HEK293 (cell line): ENCODE measurements around the gene DLEC1.

ENCODE experiments used
- CTCF ChIP-seq: fragments of 450-650 bp; formaldehyde crosslinking; IDR thresholded peaks from 2 replicates; pipeline ENCODE4 v1.5.1; 2016; ENCODE audit warnings: missing biosample characterization, missing genetic modification characterization
- HOXC10 ChIP-seq: sonication (generic); formaldehyde crosslinking; IDR thresholded peaks from 2 replicates; pipeline ENCODE4 v1.8.1; 2023; ENCODE audit warnings: mild to moderate bottlenecking, missing genetic modification reagents
- YY1 ChIP-seq: fragments of 450-650 bp; formaldehyde crosslinking; IDR thresholded peaks from 2 replicates; pipeline ENCODE4 v1.5.1; 2018; ENCODE audit warnings: missing biosample characterization, missing genetic modification characterization
- ZBTB1 ChIP-seq: fragments of 450-650 bp; formaldehyde crosslinking; IDR thresholded peaks from 2 replicates; pipeline ENCODE4 v1.5.1; 2016; ENCODE audit warnings: missing biosample characterization, missing genetic modification characterization
- ZBTB7A ChIP-seq: fragments of 450-650 bp; formaldehyde crosslinking; IDR thresholded peaks from 2 replicates; pipeline ENCODE4 v1.5.1; 2016; ENCODE audit warnings: low read depth, missing biosample characterization, missing genetic modification characterization
- ZNF266 ChIP-seq: fragments of 450-650 bp; formaldehyde crosslinking; IDR thresholded peaks from 2 replicates; pipeline ENCODE4 v1.5.1; 2016; ENCODE audit warnings: missing biosample characterization, missing genetic modification characterization, low read depth
- ZNF274 ChIP-seq, 2 experiments: fragments of 200-500 bp in 1 of 2; fragments of 450-650 bp in 1 of 2; sonication (Bioruptor generic) in 1 of 2; formaldehyde crosslinking in 1 of 2; IDR thresholded peaks; 2 replicates each; pipeline versions ENCODE4 v1.5.1 to v1.6.1; 2014 to 2016; ENCODE audit warnings: borderline replicate concordance in 1 of 2, inconsistent platforms in 1 of 2, low read length in 1 of 2, missing biosample characterization in 1 of 2, missing genetic modification characterization in 1 of 2
- ZNF510 ChIP-seq: fragments of 450-650 bp; formaldehyde crosslinking; IDR thresholded peaks from 2 replicates; pipeline ENCODE4 v1.5.1; 2018; ENCODE audit warnings: mild to moderate bottlenecking, missing genetic modification characterization, missing biosample characterization; ENCODE audit not compliant: insufficient replicate concordance
- ZNF521 ChIP-seq: fragments of 450-650 bp; formaldehyde crosslinking; IDR thresholded peaks from 2 replicates; pipeline ENCODE4 v1.5.1; 2017; ENCODE audit warnings: missing biosample characterization, mild to moderate bottlenecking, missing genetic modification characterization
- ZNF596 ChIP-seq: fragments of 450-650 bp; IDR thresholded peaks from 2 replicates; pipeline ENCODE4 v1.5.0; 2018; ENCODE audit warnings: missing biosample characterization, mild to moderate bottlenecking, missing genetic modification characterization, moderate library complexity
- ZSCAN16 ChIP-seq: fragments of 450-650 bp; formaldehyde crosslinking; IDR thresholded peaks from 2 replicates; pipeline ENCODE4 v1.5.1; 2016; ENCODE audit warnings: missing biosample characterization, missing genetic modification characterization

DNA sequence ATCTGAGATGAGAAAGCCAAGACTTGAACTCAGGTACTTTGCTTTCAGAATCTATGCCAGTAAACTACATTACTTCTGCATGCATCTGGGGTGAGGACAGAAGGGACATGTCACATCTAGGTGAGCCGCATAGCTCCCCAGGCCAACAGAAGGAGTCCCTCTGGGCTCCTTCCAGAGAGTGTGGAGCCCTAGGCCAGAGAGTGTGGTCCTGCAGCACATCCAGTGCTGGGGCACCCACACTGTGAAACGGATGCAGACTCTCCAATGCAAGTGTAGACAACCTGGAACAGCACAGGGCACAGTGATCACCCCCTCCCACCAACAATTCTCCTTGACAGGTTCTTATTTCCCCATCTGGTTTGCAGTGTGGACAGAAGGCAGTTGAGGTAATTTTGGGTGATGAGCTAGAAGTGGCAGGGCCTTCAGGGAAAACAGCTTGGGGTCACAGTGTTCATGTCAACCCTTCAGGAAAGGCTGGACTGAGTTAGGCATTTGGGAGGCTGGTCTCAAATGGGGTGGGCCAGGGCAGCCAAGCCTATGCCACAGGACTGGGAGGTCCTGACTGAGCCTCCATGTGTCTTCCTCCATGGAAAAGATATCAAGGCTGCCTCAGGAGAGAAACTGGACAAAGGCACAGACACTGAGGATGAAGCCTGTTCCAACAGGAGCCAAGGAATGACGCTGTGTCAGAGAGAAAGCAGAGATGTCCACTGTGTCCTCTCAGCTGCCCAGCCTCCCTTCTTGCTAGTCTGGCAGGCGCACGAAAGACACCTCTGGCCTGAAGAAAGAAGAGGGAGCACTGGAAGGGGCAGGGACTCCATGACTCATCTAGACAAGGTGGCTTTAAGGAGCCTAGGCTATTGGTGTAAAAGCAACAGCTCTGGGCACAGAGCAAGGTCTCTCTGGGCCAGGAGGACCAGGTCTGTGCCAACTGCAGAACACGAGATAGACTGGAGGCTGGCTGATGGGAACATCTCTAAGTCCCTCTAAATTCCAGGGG, 11.2 kb upstream of the DLEC1 start:
- no peak for TF ChIP-seq ZSCAN16 (tag by site-specific recombination)
- TF ChIP-seq CTCF (tag by site-specific recombination), result no peak
- TF ChIP-seq ZNF510 (tag by site-specific recombination), result no peak
- TF ChIP-seq ZNF521 (tag by site-specific recombination), result no peak
- TF ChIP-seq HOXC10 (CRISPR knock-in tag), result no peak
- no peak for TF ChIP-seq ZNF596 (tag by site-specific recombination)
- no peak for TF ChIP-seq YY1 (tag by site-specific recombination)
- no peak for TF ChIP-seq ZBTB1 (tag by site-specific recombination)
- TF ChIP-seq ZNF274 (IDR thresholded peaks at IDR 0.05; ENCODE audit: low read length), result no peak
- TF ChIP-seq ZNF274 (tag by site-specific recombination; IDR thresholded peaks at IDR 0.05; ENCODE audit: borderline replicate concordance), result no peak
- no peak for TF ChIP-seq ZNF266 (tag by site-specific recombination)
- no peak for TF ChIP-seq ZBTB7A (tag by site-specific recombination)
